ENCODE data around the gene CCT7.

DNA sequence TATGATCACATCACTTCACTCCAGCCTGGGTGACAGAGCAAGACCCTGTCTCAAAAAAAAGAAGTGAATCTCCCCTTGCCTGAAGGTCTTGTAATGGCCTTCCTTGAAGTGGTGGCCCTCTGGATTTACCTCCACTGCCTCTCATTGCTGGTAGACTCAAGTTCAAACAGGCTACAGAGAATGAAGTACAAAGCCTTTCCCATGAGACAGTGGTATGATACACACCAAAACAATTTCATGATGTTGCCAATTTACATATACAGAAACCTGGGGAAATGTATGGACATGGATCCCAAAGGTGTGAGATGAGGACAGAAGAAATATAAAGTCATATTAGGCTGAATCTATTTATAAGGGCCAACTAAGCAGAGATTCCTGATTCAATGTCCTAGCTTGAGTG lies 36.5 kb upstream of the CCT7 start:
- TF ChIP-seq POLR2AphosphoS5 (IDR thresholded peaks at IDR 0.05; ENCODE audit: low read depth, low read length) (no peak), CTCF (IDR thresholded peaks at IDR 0.05 in 2 of 3, conservative IDR thresholded peaks at IDR 0.05 in 1 of 3; ENCODE audit: borderline replicate concordance in 1 of 3, insufficient read depth in 1 of 3, low read depth in 2 of 3, low read length in 2 of 3) (no peak), POLR2A (IDR thresholded peaks at IDR 0.05; ENCODE audit: borderline replicate concordance, extremely low read depth, insufficient read depth, insufficient read length) (no peak), SIN3A (IDR thresholded peaks at IDR 0.05; ENCODE audit: low read depth) (no peak), EZH2 (IDR thresholded peaks at IDR 0.05) (no peak), REST (IDR thresholded peaks at IDR 0.05; ENCODE audit: low read depth) (no peak)

All from HCT116 (cell line).